ENCODE data around the gene ATOX1. TPM values are rescaled to one million over a fixed set of nuclear protein-coding genes. Genes with fewer than 3 reads are reported as not detected.
A peak's percentile ranks its signal among the peaks of the same experiment; 100 is the strongest.

Gene ATOX1
- total RNA-seq, 1 donor from 2014 or later = 265 TPM

GRCh38 chr5:151740336-151740942 lies 18.0 kb downstream of the ATOX1 start:
- H3K9me3 Mint-ChIP-seq (ENCODE audit: unreplicated experiment) = no peaks in the 10 kb centered on the region
- H3K79me2 ChIP-seq (ENCODE audit: insufficient read depth, low read length) = no peaks in the 10 kb centered on the region
- TF ChIP-seq EZH2 (IDR thresholded peaks at IDR 0.05; ENCODE audit: insufficient read depth, low read length) (no peak), CTCF (IDR thresholded peaks at IDR 0.05; ENCODE audit: insufficient read depth, low read depth, low read length) (peak; percentile 91)
- H3K4me2 ChIP-seq (ENCODE audit: low read length) = peak overlapping the region; percentile 82
- FAIRE-seq (peak; percentile 62), DNase-seq (ENCODE audit: low read depth) (peak; percentile 95)
- H3K36me3 ChIP-seq (ENCODE audit: insufficient read depth, low read length) = no peaks in the 10 kb centered on the region
- peaks cover 60% of the 10 kb centered on the region for H3K4me1 ChIP-seq (ENCODE audit: insufficient read depth, low read length)
- peaks cover 4% of the 10 kb centered on the region for H3K36me3 Mint-ChIP-seq (ENCODE audit: low read depth, unreplicated experiment)
- peak overlapping the region; percentile 71 for H3K4me3 Mint-ChIP-seq (ENCODE audit: unreplicated experiment)
- H3K27ac Mint-ChIP-seq (ENCODE audit: unreplicated experiment) = peak overlapping the region; percentile 99
- H3K9me3 ChIP-seq (ENCODE audit: insufficient read depth, low read depth, low read length) = no peaks in the 10 kb centered on the region
- no peak overlapping the region for H2AFZ ChIP-seq (ENCODE audit: low read depth, low read length)
- H3K27me3 Mint-ChIP-seq (ENCODE audit: low read depth, unreplicated experiment) = no peaks in the 10 kb centered on the region
- H3K27ac ChIP-seq (ENCODE audit: low read depth, low read length) = peak overlapping the region; percentile 100
- H3K27me3 ChIP-seq (ENCODE audit: insufficient read depth, low read length) = no peaks in the 10 kb centered on the region
- no peaks in the 10 kb centered on the region for H4K20me1 ChIP-seq (ENCODE audit: insufficient read depth, low read length)
- H3K4me3 ChIP-seq (ENCODE audit: insufficient read depth, low read depth, low read length) = peak overlapping the region; percentile 35
- H3K4me1 Mint-ChIP-seq (ENCODE audit: low read depth, unreplicated experiment) = peaks cover 69% of the 10 kb centered on the region
- peak overlapping the region; percentile 92 for H3K9ac ChIP-seq (ENCODE audit: low read length)

- Histone ChIP-seq H3K4me1 (ENCODE audit: insufficient read depth, low read length) (peaks cover 56% of the 10 kb centered on the region), H3K9ac (ENCODE audit: low read length) (peak overlapping the region; percentile 92), H3K4me2 (ENCODE audit: low read length) (peak overlapping the region; percentile 82), H3K27ac (ENCODE audit: low read depth, low read length) (peak overlapping the region; percentile 100), H3K36me3 (ENCODE audit: insufficient read depth, low read length) (no peaks in the 10 kb centered on the region), H3K4me3 (ENCODE audit: insufficient read depth, low read depth, low read length) (peak overlapping the region; percentile 21), H2AFZ (ENCODE audit: low read depth, low read length) (no peak overlapping the region), H4K20me1 (ENCODE audit: insufficient read depth, low read length) (no peaks in the 10 kb centered on the region), H3K9me3 (ENCODE audit: insufficient read depth, low read depth, low read length) (no peaks in the 10 kb centered on the region), H3K79me2 (ENCODE audit: insufficient read depth, low read length) (no peaks in the 10 kb centered on the region), H3K27me3 (ENCODE audit: insufficient read depth, low read length) (no peaks in the 10 kb centered on the region)
- peak overlapping the region; percentile 61 for H3K4me3 Mint-ChIP-seq (ENCODE audit: unreplicated experiment)
- H3K27me3 Mint-ChIP-seq (ENCODE audit: low read depth, unreplicated experiment) = no peaks in the 10 kb centered on the region
- FAIRE-seq = peak; percentile 97
- H3K27ac Mint-ChIP-seq (ENCODE audit: unreplicated experiment) = peak overlapping the region; percentile 99
- TF ChIP-seq EZH2 (IDR thresholded peaks at IDR 0.05; ENCODE audit: insufficient read depth, low read length) (no peak), CTCF (IDR thresholded peaks at IDR 0.05; ENCODE audit: insufficient read depth, low read depth, low read length) (no peak)
- peaks cover 4% of the 10 kb centered on the region for H3K36me3 Mint-ChIP-seq (ENCODE audit: low read depth, unreplicated experiment)
- no peaks in the 10 kb centered on the region for H3K9me3 Mint-ChIP-seq (ENCODE audit: unreplicated experiment)
- DNase-seq (ENCODE audit: low read depth) = peak; percentile 99
- peaks cover 64% of the 10 kb centered on the region for H3K4me1 Mint-ChIP-seq (ENCODE audit: low read depth, unreplicated experiment)
These were observed 18.5 kb downstream of the ATOX1 start for GRCh38 chr5:151739939-151740335.

- Mint-ChIP-seq H3K36me3 (ENCODE audit: low read depth, unreplicated experiment) (peaks cover 4% of the 10 kb centered on the region), H3K27me3 (ENCODE audit: low read depth, unreplicated experiment) (no peaks in the 10 kb centered on the region), H3K4me3 (ENCODE audit: unreplicated experiment) (no peak overlapping the region), H3K4me1 (ENCODE audit: low read depth, unreplicated experiment) (peaks cover 58% of the 10 kb centered on the region), H3K9me3 (ENCODE audit: unreplicated experiment) (no peaks in the 10 kb centered on the region), H3K27ac (ENCODE audit: unreplicated experiment) (peak overlapping the region; percentile 99)
- peak overlapping the region; percentile 100 for H3K27ac ChIP-seq (ENCODE audit: low read depth, low read length)
- DNase-seq (ENCODE audit: low read depth) (peak; percentile 43), FAIRE-seq (no peak)
- TF ChIP-seq EZH2 (IDR thresholded peaks at IDR 0.05; ENCODE audit: insufficient read depth, low read length) = no peak
- no peak for TF ChIP-seq CTCF (IDR thresholded peaks at IDR 0.05; ENCODE audit: insufficient read depth, low read depth, low read length)
- no peaks in the 10 kb centered on the region for H4K20me1 ChIP-seq (ENCODE audit: insufficient read depth, low read length)
- peak overlapping the region; percentile 92 for H3K9ac ChIP-seq (ENCODE audit: low read length)
- no peak overlapping the region for H3K4me3 ChIP-seq (ENCODE audit: insufficient read depth, low read depth, low read length)
- peak overlapping the region; percentile 82 for H3K4me2 ChIP-seq (ENCODE audit: low read length)
- H2AFZ ChIP-seq (ENCODE audit: low read depth, low read length) = no peak overlapping the region
- no peaks in the 10 kb centered on the region for H3K79me2 ChIP-seq (ENCODE audit: insufficient read depth, low read length)
- H3K36me3 ChIP-seq (ENCODE audit: insufficient read depth, low read length) = no peaks in the 10 kb centered on the region
- H3K27me3 ChIP-seq (ENCODE audit: insufficient read depth, low read length) = no peaks in the 10 kb centered on the region
- peaks cover 51% of the 10 kb centered on the region for H3K4me1 ChIP-seq (ENCODE audit: insufficient read depth, low read length)
- H3K9me3 ChIP-seq (ENCODE audit: insufficient read depth, low read depth, low read length) = no peaks in the 10 kb centered on the region
These were observed 19.0 kb downstream of the ATOX1 start for GRCh38 chr5:151739395-151739794.
